ENCODE results near the gene LITAFD.
"Not testable (repeated sequence)": the region's sequence is repeated elsewhere in the genome, so short reads cannot be mapped to it uniquely, and the experiment has no call there.

DNA sequence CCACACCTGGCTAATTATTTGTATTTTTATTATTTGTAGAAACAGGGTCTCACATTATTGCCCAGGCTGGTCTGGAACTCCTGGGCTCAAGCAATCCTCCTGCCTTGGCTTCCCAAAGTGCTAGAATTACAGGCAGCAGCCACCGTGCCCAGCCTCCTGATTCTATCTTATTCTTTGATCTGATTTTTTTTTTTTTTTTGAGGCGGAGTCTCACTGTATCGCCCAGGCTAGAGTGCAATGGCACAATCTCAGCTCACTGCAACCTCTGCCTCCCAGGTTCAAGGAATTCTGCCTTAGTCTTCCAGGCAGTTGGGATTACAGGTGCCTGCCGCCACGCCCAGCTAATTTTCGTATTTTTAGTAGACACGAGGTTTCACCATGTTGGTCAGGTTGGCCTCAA lies 6.8 kb upstream of the LITAFD start:
- TF ChIP-seq, protein P1, sequence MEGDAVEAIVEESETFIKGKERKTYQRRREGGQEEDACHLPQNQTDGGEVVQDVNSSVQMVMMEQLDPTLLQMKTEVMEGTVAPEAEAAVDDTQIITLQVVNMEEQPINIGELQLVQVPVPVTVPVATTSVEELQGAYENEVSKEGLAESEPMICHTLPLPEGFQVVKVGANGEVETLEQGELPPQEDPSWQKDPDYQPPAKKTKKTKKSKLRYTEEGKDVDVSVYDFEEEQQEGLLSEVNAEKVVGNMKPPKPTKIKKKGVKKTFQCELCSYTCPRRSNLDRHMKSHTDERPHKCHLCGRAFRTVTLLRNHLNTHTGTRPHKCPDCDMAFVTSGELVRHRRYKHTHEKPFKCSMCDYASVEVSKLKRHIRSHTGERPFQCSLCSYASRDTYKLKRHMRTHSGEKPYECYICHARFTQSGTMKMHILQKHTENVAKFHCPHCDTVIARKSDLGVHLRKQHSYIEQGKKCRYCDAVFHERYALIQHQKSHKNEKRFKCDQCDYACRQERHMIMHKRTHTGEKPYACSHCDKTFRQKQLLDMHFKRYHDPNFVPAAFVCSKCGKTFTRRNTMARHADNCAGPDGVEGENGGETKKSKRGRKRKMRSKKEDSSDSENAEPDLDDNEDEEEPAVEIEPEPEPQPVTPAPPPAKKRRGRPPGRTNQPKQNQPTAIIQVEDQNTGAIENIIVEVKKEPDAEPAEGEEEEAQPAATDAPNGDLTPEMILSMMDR (IDR thresholded peaks at IDR 0.05) = not testable (repeated sequence)
- not testable (repeated sequence) for TF ChIP-seq POLR2A (IDR thresholded peaks at IDR 0.05)
